Hair follicle dermal papilla cell (primary cell): ENCODE data around the gene HIGD2A. TPM values are rescaled to one million over a fixed set of nuclear protein-coding genes. Genes with fewer than 3 reads are reported as not detected.

Experiments
- small RNA-seq: library from RNA; depleted of rRNA; stranded (forward); fragments of <200 nt; gene quantifications from one replicate; pipeline ENCODE3, GENCODE V24; 2012
- total RNA-seq: library from RNA; depleted of rRNA; stranded (reverse); fragments of >200 nt; gene quantifications from 2 replicates; pipeline ENCODE4 v1.2.3, GENCODE V29; 2012

HIGD2A gene
- total RNA-seq = 26.0 and 33.0 TPM in 2 replicates

DNA sequence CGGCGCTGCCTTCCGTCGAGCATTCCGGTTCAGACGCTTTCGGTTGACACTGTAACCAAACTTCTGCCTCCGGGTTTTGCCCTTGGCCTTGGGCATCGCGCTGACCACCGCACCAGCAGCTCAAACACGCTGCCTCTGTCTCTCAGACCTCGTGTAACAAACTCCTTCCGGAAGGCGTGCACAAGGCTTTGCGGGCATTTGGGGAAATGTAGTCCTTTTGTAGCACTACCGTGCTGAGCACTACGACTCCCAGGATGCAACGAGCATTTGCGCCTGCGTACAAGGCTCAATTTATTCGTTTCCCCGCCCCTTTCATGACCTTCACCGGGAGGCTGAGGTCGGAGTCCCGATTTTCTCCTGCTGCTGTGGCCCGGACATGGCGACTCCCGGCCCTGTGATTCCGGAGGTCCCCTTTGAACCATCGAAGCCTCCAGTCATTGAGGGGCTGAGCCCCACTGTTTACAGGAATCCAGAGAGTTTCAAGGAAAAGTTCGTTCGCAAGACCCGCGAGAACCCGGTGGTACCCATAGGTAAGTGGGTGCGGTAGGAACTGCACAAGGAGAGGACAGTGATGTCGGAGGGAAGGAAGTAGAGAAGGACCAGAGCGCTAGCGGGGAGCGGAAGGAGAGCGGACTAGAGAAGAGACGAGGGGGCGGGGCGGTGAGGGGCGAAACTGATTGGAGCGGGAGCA lies at the start of gene HIGD2A, which contains the start of gene NOP16:
Gene HIGD2A, plus strand, starts transcription at position 308 of the 691 bp plus-strand sequence. Its CDS starts 69 bp downstream, at position 377.
Gene NOP16, minus strand, starts transcription at position 155 of the 691 bp plus-strand sequence. Its CDS starts 59 bp downstream, at position 96.

GRCh38 chr5:176361437-176362232 lies 26.9 kb upstream of the HIGD2A start, which contains the start of gene KIAA1191:
KIAA1191 (minus strand) TSS chr5:176361764; CDS start chr5:176359508, 2,256 bp downstream.

DNA sequence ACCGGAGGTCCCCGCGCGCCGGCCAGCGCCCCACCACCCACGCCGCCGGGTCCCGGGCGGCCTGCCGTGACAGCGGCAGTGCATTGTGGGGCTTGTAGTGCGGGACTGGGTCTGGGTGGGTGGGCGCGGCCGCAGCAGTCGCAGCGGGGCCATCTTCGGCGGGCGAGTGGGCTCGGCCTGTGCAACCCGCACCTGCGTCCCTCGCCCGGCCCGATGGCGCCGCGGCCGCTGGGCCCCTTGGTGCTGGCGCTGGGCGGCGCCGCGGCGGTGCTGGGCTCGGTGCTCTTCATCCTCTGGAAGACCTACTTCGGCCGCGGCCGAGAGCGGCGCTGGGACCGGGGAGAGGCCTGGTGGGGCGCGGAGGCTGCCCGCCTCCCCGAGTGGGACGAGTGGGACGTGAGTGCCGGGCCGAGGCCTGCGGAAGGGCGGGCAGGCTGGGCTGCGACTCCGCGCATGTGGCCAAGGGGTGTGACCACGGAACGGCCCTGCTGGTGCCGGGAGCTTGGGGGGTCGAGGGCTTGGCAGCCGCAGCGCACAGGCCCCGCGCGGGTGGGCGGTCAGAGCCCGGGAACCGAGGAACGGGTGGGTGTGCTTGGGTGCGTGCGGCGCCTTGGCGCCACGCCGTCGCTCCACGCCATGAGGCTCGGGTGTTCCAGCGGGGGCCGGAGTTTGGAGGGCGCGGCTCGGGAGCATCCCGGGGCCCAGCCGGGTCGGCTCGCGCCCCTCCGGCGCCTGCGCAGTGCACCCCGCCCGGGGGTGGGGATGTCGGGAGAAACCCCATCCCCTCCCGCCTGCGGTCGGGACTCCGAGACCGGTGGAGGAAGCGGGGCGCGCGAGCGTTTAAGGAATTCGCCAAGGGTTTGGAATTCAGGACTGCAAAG lies 23.0 kb upstream of the HIGD2A start, which contains the start of gene ARL10:
Gene ARL10, plus strand, starts transcription at position 137 of the 881 bp plus-strand sequence. Its CDS starts 77 bp downstream, at position 214.

GRCh38 chr5:176415952-176416924 lies 27.7 kb downstream of the HIGD2A start, which contains the start of gene CLTB:
CLTB (minus strand) TSS chr5:176416539; CDS start chr5:176416363, 176 bp downstream.

Small RNA genes lying within 50 kb of the gene (small RNA-seq; reads per million reads assigned to genes)
- gene AC010297.1 (not detected), gene MIR1271 (not detected)

Other genes with a start within 250 kb of the HIGD2A start
- 8.0 and 8.9 TPM in 2 replicates for gene SIMC1, start 150.3 kb upstream of the HIGD2A start, total RNA-seq
- 132 and 133 TPM in 2 replicates for gene KIAA1191, start 27.0 kb upstream of the HIGD2A start, total RNA-seq
- 14.9 and 18.5 TPM in 2 replicates for gene ARL10, start 23.3 kb upstream of the HIGD2A start, total RNA-seq
- 5.2 and 8.0 TPM in 2 replicates for gene NOP16, start 153 bp upstream of the HIGD2A start, total RNA-seq
- gene CLTB, start 27.8 kb downstream of the HIGD2A start, total RNA-seq = 57.9 and 77.2 TPM in 2 replicates
- gene FAF2, start 59.6 kb downstream of the HIGD2A start, total RNA-seq = 44.6 and 51.4 TPM in 2 replicates
- 2.8 and 5.1 TPM in 2 replicates for gene RNF44, start 148.7 kb downstream of the HIGD2A start, total RNA-seq
- not detected in 2 replicates for gene CDHR2, start 160.6 kb downstream of the HIGD2A start, total RNA-seq
- gene GPRIN1, start 221.4 kb downstream of the HIGD2A start, total RNA-seq = 3.4 and 3.9 TPM in 2 replicates
- not detected in 2 replicates for gene SNCB, start 241.8 kb downstream of the HIGD2A start, total RNA-seq
- not detected in 2 replicates for gene EIF4E1B, start 241.9 kb downstream of the HIGD2A start, total RNA-seq